HG03342 (cell line): ENCODE measurements around the gene HNRNPA3.
"Not testable (repeated sequence)": the region's sequence is repeated elsewhere in the genome, so short reads cannot be mapped to it uniquely, and the experiment has no call there.

Experiments
- ATAC-seq: cut with Tn5 transposase; IDR thresholded peaks from one replicate; pipeline ENCODE4 v1.9.1; 2021; ENCODE audit warnings: mild to moderate bottlenecking, moderate library complexity; ENCODE audit not compliant: unreplicated experiment

The HNRNPA3 gene

DNA sequence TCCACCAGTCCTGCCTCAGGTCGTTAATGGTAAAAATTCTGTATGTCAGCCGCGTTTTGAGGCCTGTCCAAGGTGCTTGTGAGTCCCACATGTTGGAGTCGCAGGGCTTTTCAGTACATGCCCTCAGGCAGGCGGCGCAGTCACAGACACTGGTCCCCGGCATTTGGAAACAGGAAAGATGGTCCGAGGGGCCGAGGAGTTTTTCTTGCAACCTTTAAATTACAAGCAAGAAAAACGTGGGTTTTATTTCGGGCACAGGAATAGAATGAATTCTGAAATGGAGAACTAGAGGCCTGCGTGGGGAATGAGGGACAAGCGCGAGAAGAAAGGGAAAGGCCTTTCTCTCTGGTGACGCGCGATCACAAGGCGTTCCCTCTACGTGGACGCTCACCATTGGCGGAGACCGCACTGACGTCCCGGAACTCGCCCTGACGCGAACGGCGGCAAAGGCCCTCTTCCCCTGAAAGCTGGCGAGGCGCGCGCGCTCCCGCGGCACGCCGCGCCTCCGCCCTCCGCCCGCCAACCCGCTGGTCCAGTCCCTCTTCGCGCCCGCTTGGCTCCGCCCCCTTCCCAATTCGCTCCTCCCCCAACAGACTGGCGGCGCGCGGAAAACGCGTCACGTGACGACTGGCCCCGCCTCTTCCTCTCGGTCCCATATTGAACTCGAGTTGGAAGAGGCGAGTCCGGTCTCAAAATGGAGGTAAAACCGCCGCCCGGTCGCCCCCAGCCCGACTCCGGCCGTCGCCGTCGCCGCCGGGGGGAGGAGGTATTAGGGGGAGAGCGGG is at the start of gene HNRNPA3:
Gene HNRNPA3, plus strand, starts transcription at position 689 of the 785 bp plus-strand sequence. Its CDS starts 6 bp downstream, at position 695.
- peak; percentile 86 for ATAC-seq

DNA sequence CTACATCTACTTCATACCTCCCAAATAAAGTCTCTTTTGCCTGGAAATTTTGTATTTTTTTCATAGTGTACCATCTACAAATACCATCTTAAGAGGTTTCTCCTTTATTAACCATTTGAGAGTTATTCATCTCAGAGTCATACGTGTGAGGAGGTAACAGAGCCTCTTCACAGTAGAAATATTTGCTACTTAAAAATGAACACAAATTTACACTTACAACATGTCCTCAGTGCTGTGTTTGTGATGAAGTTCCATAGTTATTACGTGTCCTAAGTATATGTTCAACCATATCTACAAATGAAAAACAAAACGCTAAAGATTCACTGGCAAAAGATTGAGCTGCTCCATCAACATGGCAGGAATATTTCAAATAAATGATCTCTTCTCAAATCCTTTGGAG is 48.5 kb upstream of the HNRNPA3 start:
- ATAC-seq, result no peak

- ATAC-seq, result peak; percentile 60
Measured at GRCh38 chr2:177164584-177165052, 48.0 kb upstream of the HNRNPA3 start.

DNA sequence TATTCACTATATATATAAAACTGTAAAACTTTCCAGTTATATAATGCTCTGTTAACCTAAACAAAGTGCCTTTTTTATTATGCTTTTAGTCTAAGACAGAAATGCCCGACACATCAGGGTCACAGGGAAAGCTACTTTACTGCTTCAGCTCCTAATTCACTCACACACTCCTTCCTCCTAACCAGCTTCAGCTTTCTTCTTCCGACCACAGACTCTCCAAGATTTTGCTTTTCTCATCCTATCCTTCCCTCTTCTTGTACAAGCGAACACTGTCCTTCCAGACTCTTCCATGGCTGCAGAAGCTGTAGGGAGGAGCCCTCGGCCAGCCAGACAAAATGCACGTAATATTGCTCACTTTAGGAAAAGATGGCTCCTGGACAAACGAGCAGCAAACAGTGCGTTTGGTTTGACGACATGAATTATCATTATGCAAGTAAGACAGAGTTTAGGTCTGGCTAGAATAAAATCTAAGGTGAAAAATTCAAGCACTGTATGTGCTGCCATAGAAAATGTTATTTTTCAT is 47.5 kb upstream of the HNRNPA3 start:
- no peak for ATAC-seq

DNA sequence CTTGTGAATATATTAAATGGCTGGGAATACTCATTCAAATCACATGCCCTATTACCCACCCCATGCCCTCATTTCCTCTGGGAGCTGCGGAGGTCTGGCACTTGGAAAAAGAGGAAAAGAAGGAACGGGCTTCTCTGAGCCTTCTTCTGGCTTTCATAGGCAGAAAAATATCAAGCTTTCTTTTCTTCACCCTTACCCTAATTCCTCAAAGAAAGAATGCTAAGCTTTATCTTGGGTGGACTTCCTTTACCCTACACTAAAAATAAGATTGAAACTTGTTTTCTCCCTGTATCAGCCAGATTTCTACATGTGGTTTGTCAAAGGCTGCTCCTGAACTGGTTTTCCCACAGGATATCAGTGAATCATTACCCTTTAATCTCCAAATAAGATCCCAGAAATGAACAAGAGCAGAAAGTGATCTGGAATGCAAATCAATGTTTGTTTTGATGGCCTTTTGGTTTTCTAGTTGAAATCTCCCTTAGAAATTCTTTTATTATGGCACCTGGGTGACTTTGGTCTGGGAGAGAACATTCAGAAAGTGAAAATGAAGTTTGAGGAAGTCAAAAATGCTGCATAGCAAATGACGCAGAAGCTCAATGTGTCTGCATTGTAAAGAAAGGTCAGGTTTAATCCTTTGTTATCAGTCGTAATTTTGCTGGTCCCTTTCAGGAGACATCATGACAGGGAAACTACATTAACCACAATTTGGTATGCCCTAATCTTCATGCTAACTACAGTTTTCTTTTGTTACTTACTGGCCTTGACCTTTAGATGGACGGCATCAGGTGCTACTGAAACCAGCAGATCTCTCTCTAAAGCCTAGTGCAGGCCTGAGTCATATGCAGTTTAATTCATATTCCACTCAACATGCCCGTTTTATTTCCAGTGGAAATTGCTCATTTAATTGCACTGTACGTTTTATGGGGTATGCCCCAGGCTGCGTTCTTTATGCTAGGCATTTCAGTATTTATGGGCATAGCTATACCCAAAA is 46.6 kb upstream of the HNRNPA3 start:
- peak; percentile 50 for ATAC-seq

DNA sequence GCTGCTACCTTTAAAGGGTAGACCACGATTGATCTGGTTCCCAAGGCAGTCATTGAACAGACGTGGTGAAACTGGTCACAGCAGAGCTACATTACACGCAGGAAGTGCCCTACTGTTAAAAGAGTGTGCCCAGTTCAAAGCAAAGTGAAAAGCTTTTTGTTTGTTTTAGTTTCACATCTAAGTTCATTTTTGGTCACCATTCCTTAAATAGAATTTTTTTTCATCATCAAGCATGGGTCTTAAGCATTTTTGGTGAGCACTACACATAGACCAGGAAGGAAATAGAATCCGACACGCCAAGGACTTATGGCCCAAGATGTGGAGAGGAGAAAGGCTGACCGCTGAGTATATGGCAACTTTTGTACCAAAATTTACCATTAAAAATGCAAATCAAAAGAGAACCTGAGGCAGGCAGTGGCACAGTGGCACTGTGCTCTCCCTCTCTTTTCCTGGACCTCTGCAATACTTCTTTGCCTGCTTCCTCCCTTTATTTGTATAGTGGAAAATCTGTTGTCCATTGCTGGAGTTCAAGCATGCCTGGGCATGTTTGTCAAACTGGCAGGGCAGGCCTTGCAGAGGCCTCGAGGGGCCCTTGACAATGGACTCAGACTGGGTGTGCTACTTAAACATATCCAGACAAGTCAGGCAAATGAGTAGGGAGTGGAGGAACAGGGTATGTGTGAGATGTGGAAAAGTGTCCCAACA is 42.6 kb upstream of the HNRNPA3 start:
- peak; percentile 64 for ATAC-seq

- no peak for ATAC-seq
Measured at GRCh38 chr2:177171418-177171865, 41.2 kb upstream of the HNRNPA3 start.

DNA sequence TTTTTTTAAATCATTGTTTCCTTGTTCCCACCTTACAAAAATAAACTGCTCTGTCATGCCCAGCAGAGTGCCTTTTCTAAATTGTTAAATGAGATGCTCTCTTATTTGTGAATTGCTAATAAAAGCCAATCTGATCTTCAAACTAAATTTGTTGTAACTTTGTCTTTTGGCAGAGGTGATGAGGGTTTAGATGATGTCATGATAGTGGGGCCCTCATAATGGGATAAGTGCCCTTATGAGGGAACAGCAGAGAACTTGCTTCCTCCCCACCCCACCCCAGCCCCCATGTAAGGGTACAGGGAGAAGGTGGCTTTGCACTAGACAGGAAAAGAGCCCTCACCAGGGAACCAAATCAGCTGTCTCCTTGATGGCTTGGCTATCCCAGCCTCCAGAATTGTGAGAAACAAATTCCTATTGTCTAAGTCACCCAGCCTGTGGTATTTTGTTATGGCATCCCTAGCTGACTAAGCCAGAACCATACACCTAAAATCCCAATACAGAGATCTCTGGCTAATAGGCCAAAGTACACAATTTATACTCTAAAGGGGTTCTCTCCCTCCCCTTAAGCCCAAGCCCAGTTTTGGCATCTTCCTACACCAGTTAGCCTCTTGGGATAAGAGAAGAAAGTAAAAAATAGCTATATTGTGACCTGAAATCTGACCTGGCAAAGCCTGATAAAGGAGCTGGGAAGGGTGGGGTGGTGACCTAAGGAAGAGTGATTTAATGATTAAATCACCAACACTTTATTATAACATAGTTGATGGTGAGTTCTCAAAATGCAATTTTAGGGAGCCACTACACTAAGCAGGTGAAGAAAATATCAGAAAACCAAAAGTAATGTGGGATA is 40.3 kb upstream of the HNRNPA3 start:
- no peak for ATAC-seq

- no peak for ATAC-seq
Measured at GRCh38 chr2:177174486-177174885, 38.1 kb upstream of the HNRNPA3 start.

GRCh38 chr2:177175917-177176668 is 36.5 kb upstream of the HNRNPA3 start:
- ATAC-seq, result no peak

DNA sequence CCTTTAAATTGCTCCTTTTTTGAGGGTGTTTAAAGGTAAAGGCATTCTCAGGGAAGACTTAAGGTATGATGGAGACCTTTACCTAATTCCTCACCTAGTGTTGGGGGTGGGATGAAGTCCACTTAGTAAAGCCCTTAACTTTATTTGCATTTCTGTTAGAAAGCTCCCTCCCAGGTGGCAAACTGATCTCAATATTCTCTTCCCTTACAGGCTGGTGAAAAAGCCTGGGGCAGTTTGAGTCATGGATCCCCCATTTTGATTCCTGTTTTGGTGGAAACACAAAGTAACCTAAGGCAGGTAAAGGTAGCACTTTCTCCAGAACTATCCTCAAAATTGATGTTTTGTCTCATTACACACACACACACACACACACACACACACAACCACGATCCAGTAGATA is 33.8 kb upstream of the HNRNPA3 start:
- no peak for ATAC-seq

GRCh38 chr2:177179227-177179626 is 33.4 kb upstream of the HNRNPA3 start:
- no peak for ATAC-seq

- not testable (repeated sequence) for ATAC-seq
Measured at GRCh38 chr2:177179671-177180070, 32.9 kb upstream of the HNRNPA3 start.

- no peak for ATAC-seq
Measured at GRCh38 chr2:177180269-177181000, 32.2 kb upstream of the HNRNPA3 start.

DNA sequence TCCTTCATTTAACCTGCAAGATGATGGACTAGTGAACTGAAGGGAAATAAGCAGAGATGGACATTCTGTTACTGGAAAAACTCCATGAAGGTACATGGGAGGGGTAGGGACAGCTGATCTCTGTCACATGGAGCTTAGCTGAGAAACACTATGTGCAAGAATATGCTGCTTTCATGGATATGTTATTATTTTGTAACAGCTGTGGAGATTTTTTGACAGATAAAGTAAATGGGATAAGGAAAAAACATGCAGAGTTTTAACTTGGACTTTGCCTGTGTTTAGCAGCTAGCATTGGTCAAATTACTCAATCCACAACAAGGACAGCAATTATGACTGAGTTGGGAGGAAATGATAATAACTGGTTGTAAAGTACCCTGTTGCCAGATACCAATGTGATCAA is 28.7 kb upstream of the HNRNPA3 start:
- ATAC-seq, result no peak

GRCh38 chr2:177184606-177185005 is 28.0 kb upstream of the HNRNPA3 start:
- no peak for ATAC-seq

- ATAC-seq, result not testable (repeated sequence)
Measured at GRCh38 chr2:177186038-177186437, 26.6 kb upstream of the HNRNPA3 start.

GRCh38 chr2:177187631-177188312 is 24.8 kb upstream of the HNRNPA3 start:
- ATAC-seq, result no peak
